GM12878 (cell line): ENCODE data around the gene HBZ. TPM values are rescaled to one million over a fixed set of nuclear protein-coding genes. Genes with fewer than 3 reads are reported as not detected.
A peak's percentile ranks its signal among the peaks of the same experiment; 100 is the strongest.

Experiments
- ATAC-seq: fragments of 200-7000 bp; cut with Tn5 transposase; 3 replicates; pipeline ENCODE4 v1.9.1; 2020; ENCODE audit warnings: mild to moderate bottlenecking, moderate library complexity
- BruUV-seq: library from RNA; stranded (reverse); fragments of 400-500 nt; replicated peaks from 2 replicates; lab custom pipeline; 2021; lab: Mats Ljungman, UMichigan
- CTCF ChIA-PET: fragments of 300-600 bp; sonication (Branson Sonifier 250); formaldehyde crosslinking; extraction: SDS; loops from one replicate; lab custom pipeline; 2021; ENCODE audit warnings: inconsistent platforms; lab: Yijun Ruan, JAX
- POLR2A ChIA-PET: fragments of 350-600 bp; formaldehyde crosslinking; extraction: SDS; loops from one replicate; lab custom pipeline; 2021; ENCODE audit warnings: inconsistent platforms; lab: Charles Lee
- RAD21 ChIA-PET: fragments of 300-600 bp; sonication (Branson Sonifier 250); formaldehyde crosslinking; loops from one replicate; lab custom pipeline; 2023; ENCODE audit warnings: antibody characterized with exemption; ENCODE audit not compliant: unreplicated experiment; lab: Charles Lee
- SMC1A ChIA-PET: fragments of 300-600 bp; sonication (Branson Sonifier 250); formaldehyde crosslinking; loops from one replicate; lab custom pipeline; 2023; ENCODE audit not compliant: unreplicated experiment, uncharacterized antibody; lab: Charles Lee
- DNase-seq: peaks from one replicate; pipeline ENCODE4 v3.0.0-alpha.2; 2011; ENCODE audit warnings: low read depth, low spot score
- FAIRE-seq: peaks from 3 replicates; lab custom pipeline; 2011; peaks lifted over from hg19 to GRCh38; lab: Jason Lieb, UNC
- H2AFZ ChIP-seq: 2 replicates; pipeline ENCODE4 v1.6.0; 2011; ENCODE audit warnings: low read depth, low read length, control low read depth; ENCODE audit not compliant: control insufficient read depth
- H3K27ac ChIP-seq: 2 replicates; pipeline ENCODE4 v1.5.1; 2011; ENCODE audit warnings: control low read depth; ENCODE audit not compliant: control insufficient read depth, insufficient read depth
- H3K27me3 ChIP-seq, 2 experiments: replicated peaks in 1 of 2; 2 replicates each; pipeline versions ENCODE4 v1.6.0 to v1.6.1; 2011; ENCODE audit warnings: low read length in 1 of 2; ENCODE audit not compliant: control insufficient read depth in 2 of 2, insufficient read depth in 2 of 2
- H3K36me3 ChIP-seq, 2 experiments: 2 replicates each; pipeline ENCODE4 v1.5.1; 2011; ENCODE audit warnings: low read length in 1 of 2; ENCODE audit not compliant: control insufficient read depth in 2 of 2, insufficient read depth in 2 of 2
- H3K4me1 ChIP-seq: 2 replicates; pipeline ENCODE4 v1.6.1; 2011; ENCODE audit warnings: mild to moderate bottlenecking, low read length, moderate library complexity, mixed read lengths; ENCODE audit not compliant: control insufficient read depth, insufficient read depth
- H3K4me2 ChIP-seq: 2 replicates; pipeline ENCODE4 v1.6.0; 2011; ENCODE audit warnings: control low read depth; ENCODE audit not compliant: control insufficient read depth, insufficient read depth
- H3K4me3 ChIP-seq: fragments of 200-600 bp; sonication (generic); 2 replicates; pipeline ENCODE4 v1.5.1; 2016
- H3K79me2 ChIP-seq: 2 replicates; pipeline ENCODE4 v1.6.0; 2011; ENCODE audit warnings: low read length; ENCODE audit not compliant: control insufficient read depth, insufficient read depth
- H3K9ac ChIP-seq: 2 replicates; pipeline ENCODE4 v1.8.0; 2011; ENCODE audit warnings: low read length, control low read depth, mixed read lengths; ENCODE audit not compliant: control insufficient read depth, insufficient read depth
- H3K9me3 ChIP-seq: replicated peaks from 3 replicates; pipeline ENCODE4 v1.5.1; 2011; ENCODE audit warnings: mild to moderate bottlenecking, low read length; ENCODE audit not compliant: control insufficient read depth, insufficient read depth
- H4K20me1 ChIP-seq: 2 replicates; pipeline ENCODE4 v1.6.0; 2011; ENCODE audit not compliant: control insufficient read depth, insufficient read depth
- ATF2 ChIP-seq: IDR thresholded peaks from 2 replicates; pipeline ENCODE4 v1.6.1; 2012; ENCODE audit warnings: low read length, inconsistent platforms
- BCL3 ChIP-seq: IDR thresholded peaks from 2 replicates; pipeline ENCODE4 v1.6.1; 2011; ENCODE audit warnings: borderline replicate concordance, low read depth, mild to moderate bottlenecking, moderate library complexity, low read length; ENCODE audit not compliant: insufficient read depth, poor library complexity, severe bottlenecking
- CHD4 ChIP-seq: fragments of 200-600 bp; sonication (generic); IDR thresholded peaks from 2 replicates; pipeline ENCODE4 v1.6.1; 2016; ENCODE audit warnings: mild to moderate bottlenecking
- CREB1 ChIP-seq: IDR thresholded peaks from 2 replicates; pipeline ENCODE4 v1.6.1; 2012; ENCODE audit warnings: low read depth, mild to moderate bottlenecking, inconsistent platforms
- IKZF2 ChIP-seq, 2 experiments: fragments of 450-650 bp; IDR thresholded peaks; 2 replicates each; pipeline ENCODE4 v1.6.1; 2017; ENCODE audit warnings: mild to moderate bottlenecking in 2 of 2, moderate library complexity in 2 of 2
- LARP7 ChIP-seq: fragments of 450-650 bp; IDR thresholded peaks from 2 replicates; pipeline ENCODE4 v1.6.1; 2017; ENCODE audit warnings: mild to moderate bottlenecking
- MLLT1 ChIP-seq: fragments of 450-650 bp; IDR thresholded peaks from 2 replicates; pipeline ENCODE4 v1.6.1; 2016; ENCODE audit warnings: mild to moderate bottlenecking
- MXI1 ChIP-seq: fragments of 150-350 bp; IDR thresholded peaks from 2 replicates; pipeline ENCODE4 v1.6.1; 2011; ENCODE audit warnings: low read depth, mild to moderate bottlenecking, inconsistent platforms, low read length, improper control_type of control experiment
- NFYB ChIP-seq: IDR thresholded peaks from 2 replicates; pipeline ENCODE4 v1.6.1; 2011; ENCODE audit warnings: low read depth, mild to moderate bottlenecking, low read length, improper control_type of control experiment, moderate library complexity; ENCODE audit not compliant: insufficient read depth
- RCOR1 ChIP-seq: conservative IDR thresholded peaks from 2 replicates; pipeline ENCODE4 v1.6.1; 2012; ENCODE audit warnings: low read depth, low read length, improper control_type of control experiment
- STAT3 ChIP-seq: IDR thresholded peaks from 2 replicates; pipeline ENCODE4 v1.6.1; 2011; ENCODE audit warnings: low read depth, low read length, improper control_type of control experiment
- WGBS: methylation state at CpG from one replicate; pipeline ENCODE4 v1.1.6; 2016; ENCODE audit warnings: low lambda C conversion rate; ENCODE audit not compliant: insufficient replicate concordance, insufficient coverage; ENCODE audit errors: missing lambda C conversion rate; 5-methylcytosine and 5-hydroxymethylcytosine counted together
- in situ Hi-C: fragments of 300-500 bp; cut with MboI; formaldehyde crosslinking; loops from 9 replicates; pipeline ENCODE4 v1.14.3; 2018; ENCODE audit warnings: mixed read lengths
- intact Hi-C: fragments of 100-400 bp; cut with micrococcal nuclease; formaldehyde crosslinking; loops from one replicate; pipeline ENCODE4 v1.14.2; 2022; ENCODE audit not compliant: unreplicated experiment
- polyA plus RNA-seq, 11 experiments: library from polyadenylated mRNA; depleted of rRNA in 4 of 11; unstranded in 6 of 11; stranded (reverse) in 5 of 11; fragments of >200 nt; fragmentation: Nextera tagmentation in 4 of 11; fragmentation: Illumina TruSeq in 1 of 11; extraction: Ambion mirVana in 4 of 11; extraction: Trizol in 1 of 11; gene quantifications; 1 replicate in 1 of 11; 2 replicates in 10 of 11; pipeline versions ENCODE4 v1.2.1 to v1.2.3, GENCODE V29; 2011 to 2016; ENCODE audit warnings: inconsistent platforms in 2 of 11, missing spikeins in 2 of 11, low read depth in 1 of 11
- total RNA-seq, 4 experiments: library from RNA; depleted of rRNA in 3 of 4; stranded (reverse); fragments of >200 nt in 3 of 4; fragmentation: Illumina TruSeq in 1 of 4; extraction: Trizol in 1 of 4; gene quantifications; 2 replicates each; pipeline versions ENCODE4 v1.2.1 to v1.2.3, GENCODE V29; 2013 to 2021
- TF ChIP-seq, protein P1 (sequence below): fragments of 450-650 bp; IDR thresholded peaks from 2 replicates; pipeline ENCODE4 v1.6.1; 2017; ENCODE audit warnings: borderline replicate concordance

HBZ gene
- total and polyA plus RNA-seq, 10 of the 15 experiments (the other 5 are each of a cell fraction or from before 2014, with no cell fraction given), result 0.49 TPM; not detected in 9

GRCh38 chr16:180681-181564 lies 28.5 kb downstream of the HBZ start:
- peak; percentile 93 for ATAC-seq
- Histone ChIP-seq H3K36me3 (0 out of 4 replicates have a peak, but pooled peaks cover 0 to 4% of the 10 kb centered on the region in 2 experiments), H3K4me1 (peaks cover 8% of the 10 kb centered on the region; the same call in 1 of the 2 replicates), H3K79me2 (no peaks in the 10 kb centered on the region), H3K4me3 (no peak overlapping the region), H3K9me3 (no peaks in the 10 kb centered on the region), H3K4me2 (peak overlapping the region; percentile 79), H3K27ac (no peak overlapping the region), H4K20me1 (no peaks in the 10 kb centered on the region), H3K27me3 (peaks cover 2 to 5% of the 10 kb centered on the region in 2 experiments; a peak in 3 of 4 replicates), H3K9ac (no peak overlapping the region), H2AFZ (peak overlapping the region; percentile 79)
- POLR2A ChIA-PET, result interaction anchor here (0.5 kb wide), 1 partner anchor 53 kb away, joined by 3 read pairs; no protein-coding TSS in a partner anchor
- SMC1A ChIA-PET, result interaction anchor here (1.1 kb wide), 1 partner anchor 116 kb away, joined by 4 read pairs; no protein-coding TSS in a partner anchor
- CTCF ChIA-PET, result interaction anchor here (0.7 to 3.8 kb wide), 8 partner anchors 13 to 190 kb away, joined by 3 to 20 read pairs (median 4); partner anchors contain the start of gene MRPL28
- RAD21 ChIA-PET, result interaction anchor here (0.6 to 1.4 kb wide), 3 partner anchors 74 to 115 kb away, joined by 3 to 4 read pairs (median 3); no protein-coding TSS in a partner anchor
- peak; percentile 7 for DNase-seq
- intact Hi-C loops (loop anchor here (1.0 to 2.0 kb wide), 3 partner anchors 64 to 116 kb away; no protein-coding TSS in a partner anchor), in situ Hi-C loops (loop anchor here (5.0 kb wide), 1 partner anchor 74 kb away; no protein-coding TSS in a partner anchor)
- 16% methylated on average over 73 of the region's 89 CpGs for WGBS
- FAIRE-seq, result no peak
- BruUV-seq, result no TSS peak
- TF ChIP-seq STAT3, result no peak
- no peak for TF ChIP-seq NFYB
- peak; percentile 48 for TF ChIP-seq BCL3
- TF ChIP-seq RCOR1, result no peak
- TF ChIP-seq MLLT1, result no peak
- peak; percentile 79; the same call in 1 of the 2 replicates for TF ChIP-seq LARP7
- no peak for TF ChIP-seq ATF2
- no peak for TF ChIP-seq MXI1
- TF ChIP-seq, protein P1, sequence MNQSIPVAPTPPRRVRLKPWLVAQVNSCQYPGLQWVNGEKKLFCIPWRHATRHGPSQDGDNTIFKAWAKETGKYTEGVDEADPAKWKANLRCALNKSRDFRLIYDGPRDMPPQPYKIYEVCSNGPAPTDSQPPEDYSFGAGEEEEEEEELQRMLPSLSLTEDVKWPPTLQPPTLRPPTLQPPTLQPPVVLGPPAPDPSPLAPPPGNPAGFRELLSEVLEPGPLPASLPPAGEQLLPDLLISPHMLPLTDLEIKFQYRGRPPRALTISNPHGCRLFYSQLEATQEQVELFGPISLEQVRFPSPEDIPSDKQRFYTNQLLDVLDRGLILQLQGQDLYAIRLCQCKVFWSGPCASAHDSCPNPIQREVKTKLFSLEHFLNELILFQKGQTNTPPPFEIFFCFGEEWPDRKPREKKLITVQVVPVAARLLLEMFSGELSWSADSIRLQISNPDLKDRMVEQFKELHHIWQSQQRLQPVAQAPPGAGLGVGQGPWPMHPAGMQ, result no peak
- no peak for TF ChIP-seq CHD4
- no peak for TF ChIP-seq IKZF2 (IDR thresholded peaks at IDR 0.05)
- TF ChIP-seq CREB1, result peak; percentile 11; the same call in 1 of the 2 replicates
